ENCODE measurements around the gene EFNA4.

The EFNA4 gene

GRCh38 chr1:155035936-155036335 lies 27.6 kb upstream of the EFNA4 start:
- DNase-seq (ENCODE audit: extremely low spot score) = no peak
- POLR2A ChIA-PET = no interaction called here
- TF ChIP-seq LEF1 (IDR thresholded peaks at IDR 0.05; ENCODE audit: borderline replicate concordance) = no peak
- TF ChIP-seq HDGF (IDR thresholded peaks at IDR 0.05; ENCODE audit: borderline replicate concordance) = no peak
- TF ChIP-seq ELF4 (IDR thresholded peaks at IDR 0.05) = no peak
- no peak for TF ChIP-seq ZNF384 (IDR thresholded peaks at IDR 0.05)
- TF ChIP-seq NFRKB (IDR thresholded peaks at IDR 0.05) = no peak
- no peak for TF ChIP-seq ARNT (IDR thresholded peaks at IDR 0.05)
- TF ChIP-seq TARDBP (IDR thresholded peaks at IDR 0.05) = no peak
- TF ChIP-seq PKNOX1 (IDR thresholded peaks at IDR 0.05) = no peak
- no peak for TF ChIP-seq SP1 (IDR thresholded peaks at IDR 0.05)
- TF ChIP-seq L3MBTL2 (conservative IDR thresholded peaks at IDR 0.05) = no peak
- no peak for TF ChIP-seq FOXM1 (IDR thresholded peaks at IDR 0.05; ENCODE audit: borderline replicate concordance)
- TF ChIP-seq BHLHE40 (IDR thresholded peaks at IDR 0.05; ENCODE audit: borderline replicate concordance) = no peak
- no peak for TF ChIP-seq FOXK2 (IDR thresholded peaks at IDR 0.05)
- no peak for TF ChIP-seq SUZ12 (IDR thresholded peaks at IDR 0.05)
- TF ChIP-seq CTBP1 (IDR thresholded peaks at IDR 0.05; ENCODE audit: borderline replicate concordance) = no peak
- TF ChIP-seq FOXA1 (IDR thresholded peaks at IDR 0.05) = no peak
- CTCF ChIA-PET = interaction anchor here (1.2 to 3.5 kb wide), 2 partner anchors 9 to 18 kb away, joined by 3 to 12 read pairs; no protein-coding TSS in a partner anchor

- ChIA-PET POLR2A (interaction anchor here (1.5 kb wide), 1 partner anchor 37 kb away, joined by 4 read pairs; no protein-coding TSS in a partner anchor), CTCF (interaction anchor here (0.5 to 1.4 kb wide), 2 partner anchors 13 to 20 kb away, joined by 3 to 4 read pairs; no protein-coding TSS in a partner anchor)
- no peak for TF ChIP-seq L3MBTL2 (conservative IDR thresholded peaks at IDR 0.05)
- TF ChIP-seq FOXK2 (IDR thresholded peaks at IDR 0.05) = no peak
- TF ChIP-seq HDGF (IDR thresholded peaks at IDR 0.05; ENCODE audit: borderline replicate concordance) = no peak
- no peak for TF ChIP-seq FOXA1 (IDR thresholded peaks at IDR 0.05)
- TF ChIP-seq ELF4 (IDR thresholded peaks at IDR 0.05) = no peak
- no peak for TF ChIP-seq ARNT (IDR thresholded peaks at IDR 0.05)
- no peak for TF ChIP-seq TARDBP (IDR thresholded peaks at IDR 0.05)
- TF ChIP-seq LEF1 (IDR thresholded peaks at IDR 0.05; ENCODE audit: borderline replicate concordance) = no peak
- no peak for TF ChIP-seq SUZ12 (IDR thresholded peaks at IDR 0.05)
- no peak for TF ChIP-seq FOXM1 (IDR thresholded peaks at IDR 0.05; ENCODE audit: borderline replicate concordance)
- no peak for TF ChIP-seq ZNF384 (IDR thresholded peaks at IDR 0.05)
- no peak for TF ChIP-seq CTBP1 (IDR thresholded peaks at IDR 0.05; ENCODE audit: borderline replicate concordance)
- no peak for TF ChIP-seq SP1 (IDR thresholded peaks at IDR 0.05)
- TF ChIP-seq NFRKB (IDR thresholded peaks at IDR 0.05) = no peak
- no peak for TF ChIP-seq PKNOX1 (IDR thresholded peaks at IDR 0.05)
- TF ChIP-seq BHLHE40 (IDR thresholded peaks at IDR 0.05; ENCODE audit: borderline replicate concordance) = no peak
- no peak for DNase-seq (ENCODE audit: extremely low spot score)
These were observed 26.5 kb upstream of the EFNA4 start for GRCh38 chr1:155037043-155037442.

- CTCF ChIA-PET = interaction anchor here (0.5 to 1.5 kb wide), 3 partner anchors 12 to 20 kb away, joined by 3 to 4 read pairs (median 4); no protein-coding TSS in a partner anchor
- DNase-seq (ENCODE audit: extremely low spot score) = no peak
- TF ChIP-seq FOXM1 (IDR thresholded peaks at IDR 0.05; ENCODE audit: borderline replicate concordance) (no peak), ELF4 (IDR thresholded peaks at IDR 0.05) (no peak), CTBP1 (IDR thresholded peaks at IDR 0.05; ENCODE audit: borderline replicate concordance) (no peak), FOXA1 (IDR thresholded peaks at IDR 0.05) (no peak)
- POLR2A ChIA-PET = interaction anchor here (1.1 to 1.5 kb wide), 2 partner anchors 14 to 38 kb away, joined by 3 to 4 read pairs; partner anchors contain the start of gene ADAM15
These were observed 25.6 kb upstream of the EFNA4 start for GRCh38 chr1:155037851-155038441.

- ChIA-PET POLR2A (interaction anchor here (1.1 to 1.5 kb wide), 2 partner anchors 13 to 39 kb away, joined by 3 to 4 read pairs; partner anchors contain the start of gene ADAM15), CTCF (interaction anchor here (1.5 kb wide), 1 partner anchor 21 kb away, joined by 4 read pairs; no protein-coding TSS in a partner anchor)
- TF ChIP-seq ELF4 (IDR thresholded peaks at IDR 0.05) = no peak
- no peak for TF ChIP-seq SUZ12 (IDR thresholded peaks at IDR 0.05)
- TF ChIP-seq FOXM1 (IDR thresholded peaks at IDR 0.05; ENCODE audit: borderline replicate concordance) = no peak
- TF ChIP-seq LEF1 (IDR thresholded peaks at IDR 0.05; ENCODE audit: borderline replicate concordance) = no peak
- TF ChIP-seq HDGF (IDR thresholded peaks at IDR 0.05; ENCODE audit: borderline replicate concordance) = no peak
- TF ChIP-seq PKNOX1 (IDR thresholded peaks at IDR 0.05) = no peak
- TF ChIP-seq ZNF384 (IDR thresholded peaks at IDR 0.05) = no peak
- TF ChIP-seq ARNT (IDR thresholded peaks at IDR 0.05) = no peak
- no peak for TF ChIP-seq BHLHE40 (IDR thresholded peaks at IDR 0.05; ENCODE audit: borderline replicate concordance)
- TF ChIP-seq TARDBP (IDR thresholded peaks at IDR 0.05) = no peak
- TF ChIP-seq NFRKB (IDR thresholded peaks at IDR 0.05) = no peak
- no peak for TF ChIP-seq FOXA1 (IDR thresholded peaks at IDR 0.05)
- no peak for TF ChIP-seq FOXK2 (IDR thresholded peaks at IDR 0.05)
- TF ChIP-seq CTBP1 (IDR thresholded peaks at IDR 0.05; ENCODE audit: borderline replicate concordance) = no peak
- no peak for TF ChIP-seq SP1 (IDR thresholded peaks at IDR 0.05)
- no peak for TF ChIP-seq L3MBTL2 (conservative IDR thresholded peaks at IDR 0.05)
- DNase-seq (ENCODE audit: extremely low spot score) = no peak
These were observed 24.8 kb upstream of the EFNA4 start for GRCh38 chr1:155038602-155039307.

GRCh38 chr1:155039308-155039669 lies 24.3 kb upstream of the EFNA4 start:
- TF ChIP-seq CTBP1 (IDR thresholded peaks at IDR 0.05; ENCODE audit: borderline replicate concordance) (no peak), FOXM1 (IDR thresholded peaks at IDR 0.05; ENCODE audit: borderline replicate concordance) (no peak), SUZ12 (IDR thresholded peaks at IDR 0.05) (no peak), HDGF (IDR thresholded peaks at IDR 0.05; ENCODE audit: borderline replicate concordance) (no peak), L3MBTL2 (conservative IDR thresholded peaks at IDR 0.05) (no peak), TARDBP (IDR thresholded peaks at IDR 0.05) (no peak), LEF1 (IDR thresholded peaks at IDR 0.05; ENCODE audit: borderline replicate concordance) (no peak), NFRKB (IDR thresholded peaks at IDR 0.05) (no peak), PKNOX1 (IDR thresholded peaks at IDR 0.05) (no peak), FOXK2 (IDR thresholded peaks at IDR 0.05) (no peak), ELF4 (IDR thresholded peaks at IDR 0.05) (no peak)
- DNase-seq (ENCODE audit: extremely low spot score) = no peak
- POLR2A ChIA-PET = interaction anchor here (1.1 kb wide), 1 partner anchor 12 kb away, joined by 3 read pairs; the partner anchor contains the start of gene ADAM15
- CTCF ChIA-PET = interaction anchor here (1.5 kb wide), 1 partner anchor 22 kb away, joined by 4 read pairs; no protein-coding TSS in a partner anchor

Data from HEK293T (cell line).